Measurements from ENCODE around the gene PHF20. TPM values are rescaled to one million over a fixed set of nuclear protein-coding genes. Genes with fewer than 3 reads are reported as not detected.
"Not testable (repeated sequence)": the region's sequence is repeated elsewhere in the genome, so short reads cannot be mapped to it uniquely, and the experiment has no call there.

Gene PHF20
- total RNA-seq, 3 donors from 2014 or later: 48.5 to 60.0 (median 59.7) TPM

DNA sequence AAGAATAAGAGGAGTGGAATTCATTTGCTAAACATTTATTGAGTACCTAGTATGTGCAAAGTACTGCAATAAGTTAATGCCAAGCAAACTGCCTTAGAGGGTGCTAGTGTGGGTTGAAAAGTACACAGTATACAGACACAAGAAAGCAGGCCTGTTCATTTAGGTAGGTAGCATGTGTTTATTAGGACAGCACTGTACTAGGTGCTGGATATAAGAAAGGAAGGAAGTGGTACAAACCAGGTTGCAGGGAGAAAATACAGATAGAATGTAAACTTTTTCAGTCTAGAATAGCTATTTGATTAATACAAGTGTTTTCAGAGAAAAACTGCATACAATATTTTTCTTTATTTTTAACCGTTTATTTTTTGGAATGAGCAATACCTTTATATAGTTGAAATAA lies 68.1 kb downstream of the PHF20 start:
- Histone ChIP-seq H3K27ac (no peak overlapping the region), H3K4me3 (no peak overlapping the region), H3K9me3 (peaks cover 6 to 14% of the 10 kb centered on the region in 2 donors), H3K36me3 (no peaks in the 10 kb centered on the region), H3K4me1 (no peaks in the 10 kb centered on the region), H3K27me3 (no peaks in the 10 kb centered on the region)
- intact Hi-C loops (cut with DNase I; ENCODE audit: low total_unique reads): no loop called here
- TF ChIP-seq POLR2AphosphoS5 (IDR thresholded peaks at IDR 0.05) (no peak), POLR2A (IDR thresholded peaks at IDR 0.05) (no peak)
- TF ChIP-seq, protein P1, sequence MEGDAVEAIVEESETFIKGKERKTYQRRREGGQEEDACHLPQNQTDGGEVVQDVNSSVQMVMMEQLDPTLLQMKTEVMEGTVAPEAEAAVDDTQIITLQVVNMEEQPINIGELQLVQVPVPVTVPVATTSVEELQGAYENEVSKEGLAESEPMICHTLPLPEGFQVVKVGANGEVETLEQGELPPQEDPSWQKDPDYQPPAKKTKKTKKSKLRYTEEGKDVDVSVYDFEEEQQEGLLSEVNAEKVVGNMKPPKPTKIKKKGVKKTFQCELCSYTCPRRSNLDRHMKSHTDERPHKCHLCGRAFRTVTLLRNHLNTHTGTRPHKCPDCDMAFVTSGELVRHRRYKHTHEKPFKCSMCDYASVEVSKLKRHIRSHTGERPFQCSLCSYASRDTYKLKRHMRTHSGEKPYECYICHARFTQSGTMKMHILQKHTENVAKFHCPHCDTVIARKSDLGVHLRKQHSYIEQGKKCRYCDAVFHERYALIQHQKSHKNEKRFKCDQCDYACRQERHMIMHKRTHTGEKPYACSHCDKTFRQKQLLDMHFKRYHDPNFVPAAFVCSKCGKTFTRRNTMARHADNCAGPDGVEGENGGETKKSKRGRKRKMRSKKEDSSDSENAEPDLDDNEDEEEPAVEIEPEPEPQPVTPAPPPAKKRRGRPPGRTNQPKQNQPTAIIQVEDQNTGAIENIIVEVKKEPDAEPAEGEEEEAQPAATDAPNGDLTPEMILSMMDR (IDR thresholded peaks at IDR 0.05): no peak
- no peak for DNase-seq (ENCODE audit: low spot score in 2 of 2)

GRCh38 chr20:35840421-35840820 lies 68.6 kb downstream of the PHF20 start:
- Histone ChIP-seq H3K4me1 (no peaks in the 10 kb centered on the region), H3K9me3 (peaks cover 6 to 14% of the 10 kb centered on the region in 2 donors), H3K27ac (no peak overlapping the region), H3K36me3 (no peaks in the 10 kb centered on the region), H3K27me3 (no peaks in the 10 kb centered on the region), H3K4me3 (no peak overlapping the region)
- no peak for DNase-seq (ENCODE audit: low spot score in 2 of 2)
- TF ChIP-seq POLR2A (IDR thresholded peaks at IDR 0.05) (no peak), POLR2AphosphoS5 (IDR thresholded peaks at IDR 0.05) (no peak)
- TF ChIP-seq, protein P1 (IDR thresholded peaks at IDR 0.05): no peak
- intact Hi-C loops (cut with DNase I; ENCODE audit: low total_unique reads): no loop called here

GRCh38 chr20:35842361-35842760 lies 70.5 kb downstream of the PHF20 start:
- Histone ChIP-seq H3K4me3 (no peak overlapping the region), H3K27me3 (no peaks in the 10 kb centered on the region), H3K9me3 (peaks cover 6 to 14% of the 10 kb centered on the region in 2 donors), H3K4me1 (no peaks in the 10 kb centered on the region), H3K36me3 (no peaks in the 10 kb centered on the region), H3K27ac (no peak overlapping the region)
- TF ChIP-seq, protein P1 (IDR thresholded peaks at IDR 0.05): no peak
- no peak for TF ChIP-seq POLR2AphosphoS5 (IDR thresholded peaks at IDR 0.05)
- no peak for TF ChIP-seq POLR2A (IDR thresholded peaks at IDR 0.05)
- intact Hi-C loops (cut with DNase I; ENCODE audit: low total_unique reads): no loop called here
- DNase-seq (ENCODE audit: low spot score in 2 of 2): no peak

- H3K27me3 ChIP-seq; H3K4me1 ChIP-seq; H3K4me3 ChIP-seq; H3K27ac ChIP-seq; DNase-seq (ENCODE audit: low spot score in 2 of 2); intact Hi-C loops (cut with DNase I; ENCODE audit: low total_unique reads); H3K36me3 ChIP-seq: not testable (repeated sequence)
- peaks cover 6 to 14% of the 10 kb centered on the region in 2 donors for H3K9me3 ChIP-seq
Measured at GRCh38 chr20:35843894-35844293, 72.1 kb downstream of the PHF20 start.

GRCh38 chr20:35845561-35845960 lies 73.7 kb downstream of the PHF20 start:
- DNase-seq (ENCODE audit: low spot score in 2 of 2): no peak
- no peak overlapping the region for H3K4me3 ChIP-seq
- H3K36me3 ChIP-seq: no peaks in the 10 kb centered on the region
- TF ChIP-seq POLR2AphosphoS5 (IDR thresholded peaks at IDR 0.05): no peak
- no peak for TF ChIP-seq POLR2A (IDR thresholded peaks at IDR 0.05)
- TF ChIP-seq, protein P1 (IDR thresholded peaks at IDR 0.05): no peak
- intact Hi-C loops (cut with DNase I; ENCODE audit: low total_unique reads): no loop called here
- H3K4me1 ChIP-seq: no peaks in the 10 kb centered on the region
- peaks cover 6 to 14% of the 10 kb centered on the region in 2 donors for H3K9me3 ChIP-seq
- no peak overlapping the region for H3K27ac ChIP-seq
- no peaks in the 10 kb centered on the region for H3K27me3 ChIP-seq

GRCh38 chr20:35849706-35850105 lies 77.9 kb downstream of the PHF20 start:
- Histone ChIP-seq H3K27me3 (no peaks in the 10 kb centered on the region), H3K9me3 (no peaks in the 10 kb centered on the region), H3K27ac (no peak overlapping the region), H3K36me3 (no peaks in the 10 kb centered on the region), H3K4me3 (no peak overlapping the region), H3K4me1 (no peaks in the 10 kb centered on the region)
- no peak for DNase-seq (ENCODE audit: low spot score in 2 of 2)
- TF ChIP-seq POLR2A (IDR thresholded peaks at IDR 0.05) (no peak), POLR2AphosphoS5 (IDR thresholded peaks at IDR 0.05) (no peak)
- TF ChIP-seq, protein P1 (IDR thresholded peaks at IDR 0.05): no peak
- intact Hi-C loops (cut with DNase I; ENCODE audit: low total_unique reads): no loop called here

GRCh38 chr20:35851659-35852058 lies 79.8 kb downstream of the PHF20 start:
- H3K4me3 ChIP-seq; DNase-seq (ENCODE audit: low spot score in 2 of 2); intact Hi-C loops (cut with DNase I; ENCODE audit: low total_unique reads); H3K27me3 ChIP-seq; H3K27ac ChIP-seq; H3K36me3 ChIP-seq; H3K4me1 ChIP-seq; H3K9me3 ChIP-seq: not testable (repeated sequence)

All from breast epithelium (tissue), 4 donors.